Lung (tissue), 12 donors: ENCODE results near the gene TMOD2. TPM values are rescaled to one million over a fixed set of nuclear protein-coding genes. Genes with fewer than 3 reads are reported as not detected.
"Not testable (repeated sequence)": the region's sequence is repeated elsewhere in the genome, so short reads cannot be mapped to it uniquely, and the experiment has no call there.

Experiments used
- ATAC-seq: fragments of 200-7000 bp; cut with Tn5 transposase; one replicate; pipeline ENCODE4 v1.9.1; 2020; ENCODE audit warnings: moderate number of reproducible peaks; ENCODE audit not compliant: insufficient read depth, low FRiP score
- DNase-seq, 3 donors: peaks; one replicate each; pipeline ENCODE4 v3.0.0-alpha.2; 2013 to 2017
- H3K27ac ChIP-seq, 2 donors: one replicate each; pipeline ENCODE4 v1.5.1; 2013; ENCODE audit warnings: mild to moderate bottlenecking in 2 of 2, moderate library complexity in 2 of 2, control low read depth in 1 of 2, inconsistent platforms in 1 of 2, low read depth in 1 of 2, low read length in 1 of 2
- H3K27me3 ChIP-seq, 3 donors: one replicate each; pipeline ENCODE4 v1.5.1; 2013; ENCODE audit warnings: low read length in 2 of 3; ENCODE audit not compliant: control insufficient read depth in 3 of 3, insufficient read depth in 3 of 3
- H3K36me3 ChIP-seq, 4 donors: one replicate each; pipeline ENCODE4 v1.5.1; 2013; ENCODE audit warnings: low read length in 4 of 4, mild to moderate bottlenecking in 1 of 4, moderate library complexity in 1 of 4; ENCODE audit not compliant: control insufficient read depth in 4 of 4, insufficient read depth in 4 of 4
- H3K4me1 ChIP-seq, 5 donors: one replicate each; pipeline ENCODE4 v1.5.1; 2013; ENCODE audit warnings: low read length in 5 of 5, mild to moderate bottlenecking in 2 of 5, moderate library complexity in 1 of 5; ENCODE audit not compliant: control insufficient read depth in 5 of 5, insufficient read depth in 5 of 5
- H3K4me3 ChIP-seq: one replicate; pipeline ENCODE4 v1.5.1; 2013; ENCODE audit warnings: mild to moderate bottlenecking, control low read depth, moderate library complexity
- H3K9ac ChIP-seq, 2 donors: one replicate each; pipeline ENCODE4 v1.5.1; 2013; ENCODE audit warnings: low read length in 2 of 2, control low read depth in 1 of 2; ENCODE audit not compliant: insufficient read depth in 1 of 2
- H3K9me3 ChIP-seq, 4 donors: one replicate each; pipeline ENCODE4 v1.5.1; 2013; ENCODE audit warnings: low read length in 3 of 4, mild to moderate bottlenecking in 1 of 4, moderate library complexity in 1 of 4; ENCODE audit not compliant: control insufficient read depth in 4 of 4, insufficient read depth in 3 of 4
- CTCF ChIP-seq: IDR thresholded peaks from 2 replicates; pipeline ENCODE4 v1.5.1; 2012; ENCODE audit warnings: mild to moderate bottlenecking; ENCODE audit errors: control extremely low read depth, extremely low read depth
- WGBS, 2 donors: extraction: QIAGEN DNeasy Blood & Tissue Kit; methylation state at CpG; one replicate each; pipeline ENCODE4 v1.1.7; 2013; 5-methylcytosine and 5-hydroxymethylcytosine counted together
- polyA plus RNA-seq, 2 donors: library from polyadenylated mRNA; stranded (reverse); fragments of 200-250 nt; gene quantifications; one replicate each; pipeline ENCODE4 v1.2.1, GENCODE V29; 2013
- total RNA-seq, 2 donors: library from RNA; depleted of rRNA in 1 of 2; stranded (reverse); fragments of >200 nt in 1 of 2; gene quantifications; one replicate each; pipeline ENCODE4 v1.2.1, GENCODE V29; 2014 to 2021
- donor health status: control.
- donor health status: control.
- donor health status: Bipolar disorder and iron deficiency.
- donor health status: healthy.
- donor health status: DM: yes; HTN: yes; CAD: no.

Gene TMOD2
- total and polyA plus RNA-seq, 4 donors, result 1.5 to 10.4 (median 5.8) TPM

- Histone ChIP-seq H3K4me1 (no peaks in the 10 kb centered on the region), H3K27me3 (no peaks in the 10 kb centered on the region), H3K36me3 (peaks cover 2 to 5% (median 2%) of the 10 kb centered on the region in 4 donors), H3K9ac (no peak overlapping the region), H3K9me3 (no peaks in the 10 kb centered on the region), H3K4me3 (no peak overlapping the region), H3K27ac (no peak overlapping the region)
- no peak for TF ChIP-seq CTCF
- DNase-seq (no peak), ATAC-seq (no peak)
- WGBS, 2 donors, result 94% methylated on average over 1 of the region's 1 CpG
Observed at GRCh38 chr15:51780636-51781035, 29.2 kb downstream of the TMOD2 start.

GRCh38 chr15:51781506-51781905, 30.1 kb downstream of the TMOD2 start:
- H3K27ac ChIP-seq, result no peak overlapping the region
- H3K36me3 ChIP-seq, result peaks cover 2 to 6% (median 4%) of the 10 kb centered on the region in 4 donors
- ATAC-seq, result no peak
- 46 to 75% methylated on average over 2 of the region's 2 CpGs for WGBS, 2 donors
- no peak overlapping the region for H3K4me3 ChIP-seq
- H3K4me1 ChIP-seq, result no peaks in the 10 kb centered on the region
- DNase-seq, result no peak
- H3K27me3 ChIP-seq, result no peaks in the 10 kb centered on the region
- TF ChIP-seq CTCF, result no peak
- no peak overlapping the region for H3K9ac ChIP-seq
- H3K9me3 ChIP-seq, result no peaks in the 10 kb centered on the region

DNA sequence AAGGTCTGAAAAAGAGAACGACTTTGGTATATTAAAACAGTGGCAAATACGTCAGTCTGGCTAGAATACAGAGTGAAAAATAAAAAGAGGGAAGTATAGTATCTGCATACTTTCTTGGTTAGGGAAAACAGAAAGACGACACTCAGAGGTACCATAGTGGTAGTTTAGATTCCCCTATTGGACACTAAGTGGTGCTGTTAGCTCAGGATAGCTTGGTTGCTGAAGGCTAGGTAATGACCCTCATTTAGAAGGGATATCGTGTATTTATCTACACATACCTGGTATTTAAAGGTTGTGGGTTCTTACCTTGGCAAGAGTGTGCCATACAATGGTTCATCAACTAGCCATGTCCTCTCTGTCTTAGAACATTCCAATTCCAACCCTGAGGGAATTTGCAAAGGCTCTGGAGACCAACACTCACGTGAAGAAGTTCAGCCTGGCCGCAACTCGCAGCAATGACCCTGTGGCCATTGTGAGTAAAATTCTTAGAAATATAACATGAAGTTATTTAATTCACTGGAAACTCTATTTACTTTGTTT, 31.0 kb downstream of the TMOD2 start:
- no peak overlapping the region for H3K9ac ChIP-seq
- no peak overlapping the region for H3K4me3 ChIP-seq
- H3K27me3 ChIP-seq, result no peaks in the 10 kb centered on the region
- H3K27ac ChIP-seq, result no peak overlapping the region
- no peak for ATAC-seq
- TF ChIP-seq CTCF, result no peak
- no peak for DNase-seq
- peaks cover 0 to 1% (median 0%) of the 10 kb centered on the region in 5 donors for H3K4me1 ChIP-seq
- WGBS, 2 donors, result 85 to 92% methylated on average over 7 of the region's 7 CpGs
- no peaks in the 10 kb centered on the region for H3K9me3 ChIP-seq
- peaks cover 2 to 6% (median 4%) of the 10 kb centered on the region in 4 donors for H3K36me3 ChIP-seq

GRCh38 chr15:51783967-51784366, 32.6 kb downstream of the TMOD2 start:
- H3K4me3 ChIP-seq, result no peak overlapping the region
- H3K27ac ChIP-seq, result no peak overlapping the region
- H3K27me3 ChIP-seq, result no peaks in the 10 kb centered on the region
- H3K9me3 ChIP-seq, result no peaks in the 10 kb centered on the region
- WGBS, 2 donors, result 95% methylated on average over 3 of the region's 3 CpGs
- ATAC-seq (no peak), DNase-seq (no peak)
- H3K36me3 ChIP-seq, result peaks cover 2 to 6% (median 4%) of the 10 kb centered on the region in 4 donors
- H3K4me1 ChIP-seq, result peaks cover 0 to 1% (median 0%) of the 10 kb centered on the region in 5 donors
- TF ChIP-seq CTCF, result no peak
- no peak overlapping the region for H3K9ac ChIP-seq

DNA sequence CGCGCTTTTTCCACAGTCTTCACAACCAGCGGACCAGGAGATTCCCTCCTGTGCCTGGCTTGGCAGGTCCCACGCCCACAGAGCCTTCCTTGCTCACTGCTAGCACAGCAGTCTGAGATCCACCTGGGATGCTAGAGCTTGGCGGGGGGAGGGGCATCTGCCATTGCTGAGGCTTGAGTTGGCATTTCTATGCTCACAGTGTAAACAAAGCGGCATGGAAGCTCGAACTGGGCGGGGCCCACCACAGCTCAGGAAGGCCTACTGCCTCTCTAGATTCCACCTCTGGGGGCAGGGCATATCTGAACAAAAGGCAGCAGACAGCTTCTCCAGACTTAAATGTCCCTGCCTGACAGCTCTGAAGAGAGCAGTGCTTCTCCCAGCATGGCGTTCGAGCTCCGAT, 35.7 kb downstream of the TMOD2 start:
- H3K27ac ChIP-seq, H3K4me3 ChIP-seq, ATAC-seq, DNase-seq, H3K4me1 ChIP-seq, H3K27me3 ChIP-seq, H3K36me3 ChIP-seq, H3K9me3 ChIP-seq, H3K9ac ChIP-seq: not testable (repeated sequence)
- WGBS, 2 donors, result 89 to 93% methylated on average over 11 of the region's 11 CpGs
